IMR-90 (cell line): ENCODE data around the gene MEN1. TPM values are rescaled to one million over a fixed set of nuclear protein-coding genes. Genes with fewer than 3 reads are reported as not detected.

Experiments
- ATAC-seq: fragments of 200-7000 bp; cut with Tn5 transposase; 2 replicates; pipeline ENCODE4 v1.9.1; 2020; ENCODE audit warnings: low read depth, mild to moderate bottlenecking, moderate library complexity
- BruUV-seq: library from RNA; stranded (reverse); fragments of 400-500 nt; replicated peaks from 2 replicates; lab custom pipeline; 2021; lab: Mats Ljungman, UMichigan
- CTCF ChIA-PET: fragments of 300-600 bp; formaldehyde crosslinking; extraction: SDS; loops from one replicate; lab custom pipeline; 2021; ENCODE audit warnings: antibody characterized with exemption; lab: Yijun Ruan, JAX
- POLR2A ChIA-PET: fragments of 300-600 bp; sonication (Branson Sonifier 250); formaldehyde crosslinking; loops from one replicate; lab custom pipeline; 2022; ENCODE audit warnings: antibody characterized with exemption; ENCODE audit not compliant: unreplicated experiment; lab: Charles Lee
- DNase-seq: peaks from one replicate; pipeline ENCODE4 v3.0.0; 2013
- H2AFZ ChIP-seq: replicated peaks from 2 replicates; pipeline ENCODE3; 2013; ENCODE audit warnings: low read length, mild to moderate bottlenecking; ENCODE audit not compliant: poor library complexity
- H2AK5ac ChIP-seq: 2 replicates; pipeline ENCODE4 v1.6.1; 2013; ENCODE audit warnings: low read depth, low read length, inconsistent platforms
- H2AK9ac ChIP-seq: replicated peaks from 2 replicates; pipeline ENCODE3; 2013; ENCODE audit warnings: mild to moderate bottlenecking, low read depth, low read length, moderate library complexity; ENCODE audit not compliant: poor library complexity
- H2BK120ac ChIP-seq: 2 replicates; pipeline ENCODE4 v1.6.1; 2013; ENCODE audit warnings: low read depth, low read length, inconsistent platforms
- H2BK15ac ChIP-seq: 3 replicates; pipeline ENCODE4 v1.6.1; 2013; ENCODE audit warnings: low read depth, low read length, inconsistent platforms
- H2BK20ac ChIP-seq: 2 replicates; pipeline ENCODE4 v1.6.1; 2013; ENCODE audit warnings: low read depth, mild to moderate bottlenecking, inconsistent platforms, low read length, moderate library complexity
- H2BK5ac ChIP-seq: 2 replicates; pipeline ENCODE4 v1.6.1; 2013; ENCODE audit warnings: mild to moderate bottlenecking, low read depth, low read length, inconsistent platforms; ENCODE audit not compliant: poor library complexity, severe bottlenecking
- H3K14ac ChIP-seq: replicated peaks from 2 replicates; pipeline ENCODE4 v1.6.1; 2013; ENCODE audit warnings: low read depth, low read length, inconsistent platforms
- H3K18ac ChIP-seq: 2 replicates; pipeline ENCODE4 v1.6.1; 2013; ENCODE audit warnings: low read depth, low read length, control low read depth
- H3K23ac ChIP-seq: 2 replicates; pipeline ENCODE4 v1.6.1; 2013; ENCODE audit warnings: low read depth, low read length, inconsistent platforms
- H3K27ac ChIP-seq: 2 replicates; pipeline ENCODE4 v1.5.1; 2013; ENCODE audit warnings: mild to moderate bottlenecking, control low read depth, low read length; ENCODE audit not compliant: insufficient read depth
- H3K27me3 ChIP-seq: 2 replicates; pipeline ENCODE4 v1.6.1; 2013; ENCODE audit warnings: low read length; ENCODE audit not compliant: control insufficient read depth, insufficient read depth
- H3K36me3 ChIP-seq: 2 replicates; pipeline ENCODE4 v1.6.1; 2013; ENCODE audit warnings: low read length, mixed read lengths; ENCODE audit not compliant: control insufficient read depth, insufficient read depth
- H3K4ac ChIP-seq: 2 replicates; pipeline ENCODE4 v1.6.1; 2013; ENCODE audit warnings: low read depth, low read length, inconsistent platforms
- H3K4me1 ChIP-seq: 2 replicates; pipeline ENCODE4 v1.6.1; 2013; ENCODE audit warnings: low read length, mixed read lengths; ENCODE audit not compliant: control insufficient read depth, insufficient read depth
- H3K4me2 ChIP-seq: 2 replicates; pipeline ENCODE4 v1.6.1; 2013; ENCODE audit warnings: low read depth, mild to moderate bottlenecking, control low read depth, low read length, moderate library complexity
- H3K4me3 ChIP-seq: 2 replicates; pipeline ENCODE4 v1.5.1; 2013; ENCODE audit warnings: low read depth, mild to moderate bottlenecking, control low read depth, low read length, moderate library complexity; ENCODE audit not compliant: insufficient read depth
- H3K56ac ChIP-seq: 2 replicates; pipeline ENCODE4 v1.6.1; 2013; ENCODE audit warnings: low read length, inconsistent platforms; ENCODE audit not compliant: insufficient read depth; ENCODE audit errors: extremely low read depth
- H3K79me1 ChIP-seq, 2 experiments: 2 replicates each; pipeline ENCODE4 v1.6.1; 2013; ENCODE audit warnings: low read length in 2 of 2, inconsistent platforms in 1 of 2, low read depth in 1 of 2
- H3K9ac ChIP-seq: 2 replicates; pipeline ENCODE4 v1.6.1; 2013; ENCODE audit warnings: low read depth, low read length, control low read depth
- H3K9me1 ChIP-seq: 2 replicates; pipeline ENCODE4 v1.6.1; 2013; ENCODE audit warnings: low read length, inconsistent platforms; ENCODE audit not compliant: insufficient read depth
- H3K9me3 ChIP-seq: 2 replicates; pipeline ENCODE4 v1.6.1; 2013; ENCODE audit warnings: low read length; ENCODE audit not compliant: control insufficient read depth, insufficient read depth
- H4K20me1 ChIP-seq: 2 replicates; pipeline ENCODE4 v1.6.1; 2013; ENCODE audit warnings: low read length, inconsistent platforms; ENCODE audit not compliant: insufficient read depth
- H4K5ac ChIP-seq: 2 replicates; pipeline ENCODE4 v1.6.1; 2013; ENCODE audit warnings: mild to moderate bottlenecking, low read depth, low read length, control low read depth
- H4K8ac ChIP-seq, 2 experiments: 2 replicates each; pipeline ENCODE4 v1.6.1; 2013; ENCODE audit warnings: low read depth in 2 of 2, low read length in 2 of 2, control low read depth in 1 of 2, inconsistent platforms in 1 of 2
- H4K91ac ChIP-seq: 2 replicates; pipeline ENCODE4 v1.6.1; 2013; ENCODE audit warnings: low read depth, low read length, inconsistent platforms; ENCODE audit not compliant: insufficient read depth
- BHLHE40 ChIP-seq: fragments of 150-350 bp; IDR thresholded peaks from 2 replicates; pipeline ENCODE4 v1.6.1; 2016; ENCODE audit warnings: mild to moderate bottlenecking, low read depth, low read length
- CEBPB ChIP-seq: IDR thresholded peaks from 2 replicates; pipeline ENCODE4 v1.6.1; 2012; ENCODE audit warnings: low read depth, low read length, improper control_type of control experiment
- CHD1 ChIP-seq: IDR thresholded peaks from 2 replicates; pipeline ENCODE4 v1.6.1; 2012; ENCODE audit warnings: low read depth, low read length, improper control_type of control experiment
- FOS ChIP-seq: fragments of 150-350 bp; IDR thresholded peaks from 2 replicates; pipeline ENCODE4 v1.6.1; 2016; ENCODE audit warnings: low read depth, low read length
- MAFK ChIP-seq: IDR thresholded peaks from 2 replicates; pipeline ENCODE4 v1.6.1; 2012; ENCODE audit warnings: low read depth, low read length, improper control_type of control experiment
- MAZ ChIP-seq: IDR thresholded peaks from 2 replicates; pipeline ENCODE4 v1.6.1; 2012; ENCODE audit warnings: low read depth, mild to moderate bottlenecking, low read length, improper control_type of control experiment, moderate library complexity, borderline replicate concordance
- MXI1 ChIP-seq: IDR thresholded peaks from 2 replicates; pipeline ENCODE4 v1.6.1; 2012; ENCODE audit warnings: low read depth, mild to moderate bottlenecking, low read length, moderate library complexity, borderline replicate concordance
- NFE2L2 ChIP-seq: fragments of 150-350 bp; IDR thresholded peaks from 2 replicates; pipeline ENCODE4 v1.6.1; 2016; ENCODE audit warnings: low read depth, mild to moderate bottlenecking, low read length
- POLR2A ChIP-seq: IDR thresholded peaks from 2 replicates; pipeline ENCODE4 v1.6.1; 2012; ENCODE audit warnings: mild to moderate bottlenecking, low read depth, low read length
- RAD21 ChIP-seq: IDR thresholded peaks from 2 replicates; pipeline ENCODE4 v1.6.1; 2012; ENCODE audit warnings: low read length, improper control_type of control experiment
- RCOR1 ChIP-seq: IDR thresholded peaks from 2 replicates; pipeline ENCODE4 v1.6.1; 2012; ENCODE audit warnings: mild to moderate bottlenecking, low read length, improper control_type of control experiment; ENCODE audit not compliant: insufficient replicate concordance
- RFX5 ChIP-seq: IDR thresholded peaks from 2 replicates; pipeline ENCODE4 v1.8.0; 2012; ENCODE audit warnings: low read depth, mild to moderate bottlenecking, low read length, moderate library complexity
- SMC3 ChIP-seq: fragments of 150-350 bp; IDR thresholded peaks from 2 replicates; pipeline ENCODE4 v1.6.1; 2016; ENCODE audit warnings: low read depth, mild to moderate bottlenecking, antibody characterized with exemption, low read length, moderate library complexity
- WGBS, 2 experiments: methylation state at CpG; one replicate each; pipeline versions ENCODE4 v1.1.5 to v1.1.7; 2013; ENCODE audit warnings: missing lambda C conversion rate in 2 of 2; ENCODE audit not compliant: insufficient read length in 1 of 2; ENCODE audit errors: extremely low coverage in 2 of 2; 5-methylcytosine and 5-hydroxymethylcytosine counted together
- dilution Hi-C: fragments of 300-500 bp; cut with HindIII; formaldehyde crosslinking; loops from one replicate; pipeline ENCODE4 v1.14.3; 2018; ENCODE audit warnings: low sequenced_read_pairs; ENCODE audit not compliant: unreplicated experiment
- in situ Hi-C: fragments of 300-500 bp; cut with MboI; formaldehyde crosslinking; loops from 3 replicates; pipeline ENCODE4 v1.14.3; 2019; ENCODE audit warnings: low sequenced_read_pairs, inconsistent platforms, mixed read lengths
- intact Hi-C: fragments of 100-400 bp; cut with micrococcal nuclease; formaldehyde crosslinking; loops from 2 replicates; pipeline ENCODE4 v1.10.0; 2022
- polyA plus RNA-seq, 3 experiments: library from polyadenylated mRNA; depleted of rRNA; stranded (reverse); fragments of >200 nt; gene quantifications; 2 replicates each; pipeline ENCODE4 v1.2.3, GENCODE V29; 2012; ENCODE audit warnings: low replicate concordance in 1 of 3
- total RNA-seq: library from RNA; depleted of rRNA; stranded (reverse); fragments of >200 nt; gene quantifications from 2 replicates; pipeline ENCODE4 v1.2.3, GENCODE V29; 2012
- TF ChIP-seq, protein P1 (sequence below): conservative IDR thresholded peaks from 2 replicates; pipeline ENCODE4 v1.5.1; 2012; ENCODE audit warnings: mild to moderate bottlenecking, low read depth, low read length, improper control_type of control experiment
- TF ChIP-seq, protein P2 (sequence below): fragments of 150-350 bp; IDR thresholded peaks from 2 replicates; pipeline ENCODE4 v1.6.1; 2017; ENCODE audit warnings: mild to moderate bottlenecking, antibody characterized with exemption, low read length, low read depth

MEN1 gene
- total and polyA plus RNA-seq, 2 of the 4 experiments (the other 2 are of a cell fraction): 8.8 to 35.7 TPM

DNA sequence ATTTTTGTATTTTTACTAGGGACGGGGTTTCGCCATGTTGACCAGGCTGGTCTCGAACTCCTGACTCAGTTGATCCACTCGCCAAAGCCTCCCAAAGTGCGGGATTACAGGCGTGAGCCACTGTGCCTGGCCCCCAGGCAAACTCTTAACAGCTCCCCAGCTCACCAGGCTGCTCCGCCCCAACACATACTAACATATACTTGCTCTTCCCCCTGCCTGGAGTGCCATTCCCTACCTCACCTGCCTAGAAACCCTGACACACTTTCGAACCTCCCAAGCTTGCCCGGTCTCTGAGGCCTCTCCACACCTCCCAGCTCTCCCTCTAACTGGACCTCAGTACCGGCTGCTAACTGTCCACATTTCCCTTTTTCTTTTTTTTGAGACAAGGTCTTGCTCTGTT lies 15.8 kb downstream of the MEN1 start:
- Histone ChIP-seq H3K9ac (no peak overlapping the region), H4K20me1 (no peaks in the 10 kb centered on the region), H2BK5ac (no peak overlapping the region), H3K79me1 (no peaks in the 10 kb centered on the region), H2AK9ac (no peak overlapping the region), H3K36me3 (peaks cover 32% of the 10 kb centered on the region), H3K9me3 (no peaks in the 10 kb centered on the region), H2BK120ac (no peak overlapping the region), H3K56ac (no peak overlapping the region), H3K9me1 (no peaks in the 10 kb centered on the region), H3K4me1 (no peaks in the 10 kb centered on the region), H4K8ac (no peak overlapping the region), H2AK5ac (no peak overlapping the region), H2AFZ (no peak overlapping the region), H3K14ac (no peak overlapping the region), H2BK15ac (no peak overlapping the region), H3K23ac (no peak overlapping the region), H4K5ac (no peak overlapping the region), H3K27me3 (no peaks in the 10 kb centered on the region), H3K4me3 (no peak overlapping the region), H4K91ac (no peak overlapping the region), H3K4me2 (no peak overlapping the region), H3K18ac (no peak overlapping the region), H3K27ac (no peak overlapping the region), H2BK20ac (no peak overlapping the region), H3K4ac (no peak overlapping the region)
- BruUV-seq: no TSS peak
- dilution Hi-C loops: no loop called here
- no peak for DNase-seq
- in situ Hi-C loops: no loop called here
- TF ChIP-seq MAZ: no peak
- TF ChIP-seq MAFK: no peak
- no peak for TF ChIP-seq CEBPB
- TF ChIP-seq, protein P1, sequence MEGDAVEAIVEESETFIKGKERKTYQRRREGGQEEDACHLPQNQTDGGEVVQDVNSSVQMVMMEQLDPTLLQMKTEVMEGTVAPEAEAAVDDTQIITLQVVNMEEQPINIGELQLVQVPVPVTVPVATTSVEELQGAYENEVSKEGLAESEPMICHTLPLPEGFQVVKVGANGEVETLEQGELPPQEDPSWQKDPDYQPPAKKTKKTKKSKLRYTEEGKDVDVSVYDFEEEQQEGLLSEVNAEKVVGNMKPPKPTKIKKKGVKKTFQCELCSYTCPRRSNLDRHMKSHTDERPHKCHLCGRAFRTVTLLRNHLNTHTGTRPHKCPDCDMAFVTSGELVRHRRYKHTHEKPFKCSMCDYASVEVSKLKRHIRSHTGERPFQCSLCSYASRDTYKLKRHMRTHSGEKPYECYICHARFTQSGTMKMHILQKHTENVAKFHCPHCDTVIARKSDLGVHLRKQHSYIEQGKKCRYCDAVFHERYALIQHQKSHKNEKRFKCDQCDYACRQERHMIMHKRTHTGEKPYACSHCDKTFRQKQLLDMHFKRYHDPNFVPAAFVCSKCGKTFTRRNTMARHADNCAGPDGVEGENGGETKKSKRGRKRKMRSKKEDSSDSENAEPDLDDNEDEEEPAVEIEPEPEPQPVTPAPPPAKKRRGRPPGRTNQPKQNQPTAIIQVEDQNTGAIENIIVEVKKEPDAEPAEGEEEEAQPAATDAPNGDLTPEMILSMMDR: no peak
- no peak for TF ChIP-seq SMC3
- no peak for TF ChIP-seq RFX5
- no peak for TF ChIP-seq RCOR1
- TF ChIP-seq FOS: no peak
- TF ChIP-seq POLR2A: no peak
- TF ChIP-seq MXI1: no peak
- no peak for TF ChIP-seq NFE2L2
- TF ChIP-seq BHLHE40: no peak
- TF ChIP-seq, protein P2, sequence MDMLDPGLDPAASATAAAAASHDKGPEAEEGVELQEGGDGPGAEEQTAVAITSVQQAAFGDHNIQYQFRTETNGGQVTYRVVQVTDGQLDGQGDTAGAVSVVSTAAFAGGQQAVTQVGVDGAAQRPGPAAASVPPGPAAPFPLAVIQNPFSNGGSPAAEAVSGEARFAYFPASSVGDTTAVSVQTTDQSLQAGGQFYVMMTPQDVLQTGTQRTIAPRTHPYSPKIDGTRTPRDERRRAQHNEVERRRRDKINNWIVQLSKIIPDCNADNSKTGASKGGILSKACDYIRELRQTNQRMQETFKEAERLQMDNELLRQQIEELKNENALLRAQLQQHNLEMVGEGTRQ: no peak
- no peak for TF ChIP-seq RAD21
- no peak for TF ChIP-seq CHD1
- POLR2A ChIA-PET: no interaction called here
- WGBS, 2 experiments: 93% methylated on average over 6 of the region's 10 CpGs; no CpG with 5 or more reads in 1 of the 2 experiments
- intact Hi-C loops: no loop called here
- CTCF ChIA-PET: no interaction called here
- no peak for ATAC-seq
